ENCODE data around the gene CCAR1.
"Not testable (repeated sequence)": the region's sequence is repeated elsewhere in the genome, so short reads cannot be mapped to it uniquely, and the experiment has no call there.

Gene CCAR1

GRCh38 chr10:68720793-68721672 lies at the start of gene CCAR1:
Gene CCAR1, plus strand, starts transcription at chr10:68721239. Its CDS starts 1,266 bp downstream, at chr10:68722505.
- DNase-seq = peak; percentile 88 to 94 (median 92)

- DNase-seq = no peak
These were observed 36.6 kb upstream of the CCAR1 start for GRCh38 chr10:68684413-68684812.

- DNase-seq = no peak
These were observed 25.0 kb upstream of the CCAR1 start for GRCh38 chr10:68696018-68696417.

GRCh38 chr10:68697106-68697505 lies 23.9 kb upstream of the CCAR1 start:
- no peak for DNase-seq

- DNase-seq = no peak
These were observed 20.8 kb upstream of the CCAR1 start for GRCh38 chr10:68700197-68700596.

- no peak for DNase-seq
These were observed 15.5 kb upstream of the CCAR1 start for GRCh38 chr10:68705548-68705947.

- DNase-seq = not testable (repeated sequence)
These were observed 12.1 kb upstream of the CCAR1 start for GRCh38 chr10:68708987-68709386.

- not testable (repeated sequence) for DNase-seq
These were observed 8.0 kb upstream of the CCAR1 start for GRCh38 chr10:68713065-68713464.

GRCh38 chr10:68717435-68717834 lies 3.6 kb upstream of the CCAR1 start:
- no peak for DNase-seq

- DNase-seq = peak in 1 of 4 experiments; percentile 37
These were observed 765 bp downstream of the CCAR1 start for GRCh38 chr10:68721673-68722335.

- no peak for DNase-seq
These were observed 4.0 kb downstream of the CCAR1 start for GRCh38 chr10:68725016-68725415.

- DNase-seq = no peak
These were observed 6.1 kb downstream of the CCAR1 start for GRCh38 chr10:68727146-68727545.

- no peak for DNase-seq
These were observed 11.6 kb downstream of the CCAR1 start for GRCh38 chr10:68732651-68733050.

- no peak for DNase-seq
These were observed 13.3 kb downstream of the CCAR1 start for GRCh38 chr10:68734349-68734748.

GRCh38 chr10:68735119-68735518 lies 14.1 kb downstream of the CCAR1 start:
- DNase-seq = no peak

- DNase-seq = not testable (repeated sequence)
These were observed 14.7 kb downstream of the CCAR1 start for GRCh38 chr10:68735739-68736138.

GRCh38 chr10:68740676-68741075 lies 19.6 kb downstream of the CCAR1 start:
- DNase-seq = not testable (repeated sequence)

GRCh38 chr10:68742397-68742796 lies 21.4 kb downstream of the CCAR1 start:
- no peak for DNase-seq

- no peak for DNase-seq
These were observed 31.8 kb downstream of the CCAR1 start for GRCh38 chr10:68752711-68753350.

- DNase-seq = no peak
These were observed 35.2 kb downstream of the CCAR1 start for GRCh38 chr10:68756246-68756645.

GRCh38 chr10:68756766-68757165 lies 35.7 kb downstream of the CCAR1 start:
- no peak for DNase-seq

- DNase-seq = no peak
These were observed 38.3 kb downstream of the CCAR1 start for GRCh38 chr10:68759223-68759863.

GRCh38 chr10:68759967-68760366 lies 38.9 kb downstream of the CCAR1 start:
- DNase-seq = no peak
